ENCODE results near the gene STOM.

STOM gene

GRCh38 chr9:121368745-121369144 lies 1.3 kb downstream of the STOM start:
- no peak for DNase-seq

- DNase-seq = no peak
These were observed 1.9 kb downstream of the STOM start for GRCh38 chr9:121368138-121368522.

- DNase-seq = no peak
These were observed 2.5 kb downstream of the STOM start for GRCh38 chr9:121367306-121368137.

GRCh38 chr9:121366611-121367192 lies 3.3 kb downstream of the STOM start:
- no peak for DNase-seq

- no peak for DNase-seq
These were observed 4.5 kb downstream of the STOM start for GRCh38 chr9:121365564-121365963.

- DNase-seq = no peak
These were observed 5.2 kb downstream of the STOM start for GRCh38 chr9:121364886-121365285.

GRCh38 chr9:121364077-121364476 lies 6.0 kb downstream of the STOM start:
- no peak for DNase-seq

GRCh38 chr9:121363622-121363961 lies 6.5 kb downstream of the STOM start:
- DNase-seq = no peak

- no peak for DNase-seq
These were observed 7.0 kb downstream of the STOM start for GRCh38 chr9:121362813-121363621.

- no peak for DNase-seq
These were observed 9.3 kb downstream of the STOM start for GRCh38 chr9:121360601-121361374.

- DNase-seq = peak; percentile 37
These were observed 10.4 kb downstream of the STOM start for GRCh38 chr9:121359351-121360294.

GRCh38 chr9:121358751-121359150 lies 11.3 kb downstream of the STOM start:
- DNase-seq = no peak

GRCh38 chr9:121357011-121357410 lies 13.0 kb downstream of the STOM start:
- DNase-seq = no peak

- no peak for DNase-seq
These were observed 15.3 kb downstream of the STOM start for GRCh38 chr9:121354762-121355161.

GRCh38 chr9:121354141-121354540 lies 15.9 kb downstream of the STOM start:
- DNase-seq = no peak

- no peak for DNase-seq
These were observed 16.6 kb downstream of the STOM start for GRCh38 chr9:121353241-121354061.

- DNase-seq = peak; percentile 35
These were observed 19.0 kb downstream of the STOM start for GRCh38 chr9:121350993-121351561.

- no peak for DNase-seq
These were observed 20.0 kb downstream of the STOM start for GRCh38 chr9:121350036-121350435.

GRCh38 chr9:121349009-121349408 lies 21.0 kb downstream of the STOM start:
- no peak for DNase-seq

GRCh38 chr9:121348221-121348620 lies 21.8 kb downstream of the STOM start:
- no peak for DNase-seq

- DNase-seq = no peak
These were observed 25.0 kb downstream of the STOM start for GRCh38 chr9:121345070-121345469.

Measured in DMS53 (cell line).